Sigmoid colon (tissue), 7 donors: ENCODE measurements around the gene BCL7A. TPM values are rescaled to one million over a fixed set of nuclear protein-coding genes. Genes with fewer than 3 reads are reported as not detected.

ENCODE experiments used
- DNase-seq: peaks from one replicate; pipeline ENCODE4 v3.0.0-alpha.2; 2019
- H3K27ac ChIP-seq, 4 donors: fragments of 200-600 bp; sonication (generic); one replicate each; pipeline ENCODE4 v1.5.1; 2016 to 2019; ENCODE audit warnings: mild to moderate bottlenecking in 1 of 4
- H3K27me3 ChIP-seq, 3 donors: fragments of 200-600 bp; sonication (generic); one replicate each; pipeline ENCODE4 v1.5.1; 2019; ENCODE audit warnings: mild to moderate bottlenecking in 1 of 3
- H3K36me3 ChIP-seq, 4 donors: fragments of 200-600 bp; sonication (generic); one replicate each; pipeline ENCODE4 v1.5.1; 2016 to 2019
- H3K4me1 ChIP-seq, 4 donors: fragments of 200-600 bp; sonication (generic); one replicate each; pipeline ENCODE4 v1.5.1; 2017 to 2019
- H3K4me3 ChIP-seq, 4 donors: fragments of 200-600 bp; sonication (generic); one replicate each; pipeline ENCODE4 v1.5.1; 2017 to 2019; ENCODE audit warnings: mild to moderate bottlenecking in 2 of 4, moderate library complexity in 1 of 4
- H3K9me3 ChIP-seq, 4 donors: fragments of 200-600 bp in 3 of 4; sonication (generic) in 3 of 4; one replicate each; pipeline versions ENCODE4 v1.5.1 to v1.6.1; 2013 to 2019
- CTCF ChIP-seq, 4 experiments: fragments of 450-650 bp in 3 of 4; fragments of 200-600 bp in 1 of 4; IDR thresholded peaks; one replicate each; pipeline ENCODE4 v1.5.1; 2016 to 2019; ENCODE audit warnings: antibody characterized with exemption in 4 of 4, mild to moderate bottlenecking in 3 of 4, moderate library complexity in 2 of 4
- EP300 ChIP-seq, 4 donors: sonication (generic); formaldehyde crosslinking; IDR thresholded peaks; one replicate each; pipeline ENCODE4 v1.6.1; 2017; ENCODE audit warnings: antibody characterized with exemption in 4 of 4
- POLR2A ChIP-seq, 2 donors: fragments of 450-650 bp; IDR thresholded peaks; one replicate each; pipeline ENCODE4 v1.6.1; 2016; ENCODE audit warnings: antibody characterized with exemption in 2 of 2, mild to moderate bottlenecking in 2 of 2, moderate library complexity in 2 of 2
- POLR2AphosphoS5 ChIP-seq, 4 donors: sonication (generic); formaldehyde crosslinking; IDR thresholded peaks; one replicate each; pipeline ENCODE4 v1.6.1; 2017; ENCODE audit warnings: antibody characterized with exemption in 4 of 4
- WGBS, 2 donors: extraction: QIAGEN DNeasy Blood & Tissue Kit; methylation state at CpG; one replicate each; pipeline ENCODE4 v1.1.7; 2013; 5-methylcytosine and 5-hydroxymethylcytosine counted together
- intact Hi-C: fragments of 100-400 bp; cut with DNase I; formaldehyde crosslinking; loops from one replicate; pipeline ENCODE4 v1.15.1; 2023
- polyA plus RNA-seq, 3 donors: library from polyadenylated mRNA; stranded (reverse); fragments of 200-250 nt; gene quantifications; one replicate each; pipeline ENCODE4 v1.2.3, GENCODE V29; 2013
- total RNA-seq, 4 donors: library from RNA; depleted of rRNA; stranded (reverse); fragments of >200 nt; gene quantifications; one replicate each; pipeline ENCODE4 v1.1.0, GENCODE V29; 2016
- donor health status: healthy with polysubstance abuse.
- donor health status: Bipolar disorder and iron deficiency.
- donor health status: healthy.

The BCL7A gene
- total and polyA plus RNA-seq, 7 donors: 1.2 to 7.4 (median 6.4) TPM

- Histone ChIP-seq H3K4me3 (peak overlapping the region; percentile 41 to 84 (median 70)), H3K27me3 (no peaks in the 10 kb centered on the region), H3K4me1 (peaks cover 0 to 21% (median 16%) of the 10 kb centered on the region in 4 donors), H3K9me3 (no peaks in the 10 kb centered on the region), H3K27ac (peak overlapping the region; percentile 79 to 92 (median 87)), H3K36me3 (no peaks in the 10 kb centered on the region)
- intact Hi-C loops: loop anchor here (10.0 kb wide), 1 partner anchor 202 kb away; the partner anchor contains the start of gene DIABLO
- TF ChIP-seq CTCF (IDR thresholded peaks at IDR 0.05): no peak
- TF ChIP-seq EP300 (IDR thresholded peaks at IDR 0.05): no peak
- TF ChIP-seq POLR2A (IDR thresholded peaks at IDR 0.05): no peak
- no peak for TF ChIP-seq POLR2AphosphoS5 (IDR thresholded peaks at IDR 0.05)
- no peak for DNase-seq
- WGBS, 2 donors: 1% methylated on average over 124 of the region's 124 CpGs
Observed at GRCh38 chr12:122022393-122023338, 982 bp downstream of the BCL7A start.

- Histone ChIP-seq H3K27me3 (no peaks in the 10 kb centered on the region), H3K27ac (peak overlapping the region; percentile 79 to 92 (median 87)), H3K9me3 (no peaks in the 10 kb centered on the region), H3K4me1 (peaks cover 0 to 21% (median 16%) of the 10 kb centered on the region in 4 donors), H3K36me3 (no peaks in the 10 kb centered on the region), H3K4me3 (peak overlapping the region; percentile 41 to 84 (median 70))
- peak; percentile 87 for DNase-seq
- TF ChIP-seq CTCF (IDR thresholded peaks at IDR 0.05) (no peak), POLR2AphosphoS5 (IDR thresholded peaks at IDR 0.05) (peak; percentile 29 to 81 (median 48))
- intact Hi-C loops: loop anchor here (10.0 kb wide), 1 partner anchor 201 kb away; the partner anchor contains the start of gene DIABLO
- WGBS, 2 donors: 5 to 14% methylated on average over 43 of the region's 43 CpGs
Observed at GRCh38 chr12:122023339-122024131, 1.9 kb downstream of the BCL7A start.

- Histone ChIP-seq H3K36me3 (no peaks in the 10 kb centered on the region), H3K4me1 (peaks cover 0 to 21% (median 16%) of the 10 kb centered on the region in 4 donors), H3K27me3 (no peaks in the 10 kb centered on the region), H3K9me3 (no peaks in the 10 kb centered on the region), H3K4me3 (peak overlapping the region in 3 of 4 donors; percentile 61 to 84 (median 79)), H3K27ac (peak overlapping the region; percentile 79 to 92 (median 87))
- DNase-seq: no peak
- 61 to 63% methylated on average over 16 of the region's 16 CpGs for WGBS, 2 donors
- TF ChIP-seq EP300 (IDR thresholded peaks at IDR 0.05): no peak
- no peak for TF ChIP-seq CTCF (IDR thresholded peaks at IDR 0.05)
- TF ChIP-seq POLR2AphosphoS5 (IDR thresholded peaks at IDR 0.05): no peak
- no peak for TF ChIP-seq POLR2A (IDR thresholded peaks at IDR 0.05)
- intact Hi-C loops: loop anchor here (10.0 kb wide), 1 partner anchor 201 kb away; the partner anchor contains the start of gene DIABLO
Observed at GRCh38 chr12:122024132-122024785, 2.6 kb downstream of the BCL7A start.

GRCh38 chr12:122026706-122027333 lies 5.1 kb downstream of the BCL7A start:
- peaks cover 0 to 18% (median 8%) of the 10 kb centered on the region in 4 donors for H3K4me1 ChIP-seq
- 84 to 95% methylated on average over 7 of the region's 7 CpGs for WGBS, 2 donors

More at GRCh38 chr12:122026706-122027333, 5.1 kb downstream of the BCL7A start:
- H3K36me3 ChIP-seq: no peaks in the 10 kb centered on the region
- no peak overlapping the region for H3K27ac ChIP-seq
- H3K9me3 ChIP-seq: no peaks in the 10 kb centered on the region
- intact Hi-C loops: loop anchor here (10.0 kb wide), 1 partner anchor 198 kb away; the partner anchor contains the start of gene DIABLO
- no peak for DNase-seq
- H3K4me3 ChIP-seq: no peak overlapping the region
- no peaks in the 10 kb centered on the region for H3K27me3 ChIP-seq
- TF ChIP-seq CTCF (IDR thresholded peaks at IDR 0.05) (no peak), POLR2AphosphoS5 (IDR thresholded peaks at IDR 0.05) (no peak), EP300 (IDR thresholded peaks at IDR 0.05) (no peak), POLR2A (IDR thresholded peaks at IDR 0.05) (no peak)
